Measurements from ENCODE around the gene LGI1. TPM values are rescaled to one million over a fixed set of nuclear protein-coding genes. Genes with fewer than 3 reads are reported as not detected.

Gene LGI1
- 0.26 TPM for polyA plus RNA-seq (2013, experiment 1 of 2; ENCODE audit: insufficient read length)
- 1.3 TPM for polyA plus RNA-seq (2013, experiment 2 of 2; ENCODE audit: insufficient read length)

GRCh38 chr10:93757801-93758507 lies at the start of gene LGI1:
Gene LGI1 (plus strand): TSS chr10:93757936. CDS start chr10:93758145, 209 bp downstream.
- no peak for DNase-seq

GRCh38 chr10:93710333-93710909 lies 47.3 kb upstream of the LGI1 start:
- DNase-seq, result no peak

DNA sequence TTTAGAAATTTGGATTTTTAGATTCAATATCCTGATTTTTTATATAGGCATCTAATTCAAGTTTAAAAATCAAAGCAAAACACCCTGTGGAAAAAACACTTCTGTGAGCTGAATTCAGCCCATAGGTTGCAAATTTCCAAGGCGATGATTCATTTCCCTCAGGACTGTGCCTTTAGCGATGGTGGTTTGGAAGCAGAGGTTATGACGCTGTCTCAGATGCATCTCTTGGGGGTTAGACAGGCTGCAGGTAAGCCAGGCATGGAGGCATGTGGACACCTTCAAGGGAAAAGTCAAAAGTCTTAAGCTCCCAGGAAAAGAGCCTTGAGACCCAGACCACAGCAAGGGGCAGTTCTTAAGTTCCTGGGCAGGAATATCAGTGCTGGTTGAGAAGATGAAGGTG lies 45.8 kb upstream of the LGI1 start:
- DNase-seq, result peak; percentile 2

DNA sequence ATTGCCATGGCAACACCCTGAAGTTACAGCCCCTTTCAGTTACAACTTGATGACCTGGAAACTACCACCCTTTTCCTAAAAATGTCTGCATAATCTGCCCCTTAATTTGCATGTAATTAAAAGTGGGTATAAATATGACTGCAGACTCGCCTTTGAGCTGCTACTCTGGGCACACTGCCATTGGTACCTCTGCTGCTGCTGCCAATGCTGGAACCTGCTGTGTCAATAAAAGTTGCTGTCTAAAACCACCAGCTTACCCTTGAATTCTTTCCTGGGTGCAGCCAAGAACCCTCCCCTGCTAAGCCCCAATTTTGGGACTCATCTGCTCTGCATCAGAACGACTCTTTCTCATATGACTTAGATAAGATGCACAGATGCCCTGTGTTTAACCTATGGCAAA lies 45.1 kb upstream of the LGI1 start:
- DNase-seq, result no peak

GRCh38 chr10:93715345-93715744 lies 42.4 kb upstream of the LGI1 start:
- no peak for DNase-seq

- DNase-seq, result no peak
Measured at GRCh38 chr10:93716766-93717165, 41.0 kb upstream of the LGI1 start.

- no peak for DNase-seq
Measured at GRCh38 chr10:93718937-93719725, 38.6 kb upstream of the LGI1 start.

DNA sequence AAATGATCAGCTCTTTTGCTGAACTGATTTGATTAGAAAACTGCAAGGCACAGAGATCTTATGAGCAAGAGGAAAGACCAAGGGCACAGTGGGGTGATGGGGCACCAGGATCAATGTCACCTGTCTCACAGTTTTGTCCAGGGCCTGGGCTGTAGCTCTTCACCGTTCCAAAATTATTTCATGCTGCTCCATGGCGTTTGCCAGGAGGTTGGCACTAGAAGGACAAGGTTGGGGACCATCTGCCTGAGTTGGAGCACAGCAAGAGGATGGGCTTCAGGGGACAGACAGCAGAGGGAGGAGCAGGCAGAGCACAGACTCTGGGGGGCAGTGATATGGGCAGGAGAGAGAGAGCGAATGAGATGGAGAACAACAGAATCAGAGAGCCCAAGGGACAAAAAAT lies 37.8 kb upstream of the LGI1 start:
- DNase-seq, result no peak

DNA sequence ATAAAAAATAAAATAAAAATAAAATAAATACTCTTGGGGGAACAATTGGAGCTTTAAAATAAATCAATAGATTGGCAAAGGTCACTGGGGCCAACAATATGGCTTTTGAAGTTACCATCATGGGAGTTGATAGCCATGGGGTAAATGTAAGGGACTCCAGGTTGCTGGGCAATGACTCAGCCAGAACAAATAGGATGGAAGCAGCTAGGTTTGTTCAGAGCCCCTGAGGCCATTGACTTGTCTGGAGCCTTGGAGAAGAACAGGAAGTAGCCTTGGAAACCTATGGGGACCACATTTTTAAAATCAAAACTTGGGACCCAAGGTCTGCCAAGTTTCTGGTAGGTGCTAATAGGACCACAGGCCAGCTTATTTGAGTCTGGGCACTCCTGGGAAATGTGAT lies 35.2 kb upstream of the LGI1 start:
- DNase-seq, result no peak

- DNase-seq, result no peak
Measured at GRCh38 chr10:93723153-93723552, 34.6 kb upstream of the LGI1 start.

GRCh38 chr10:93726024-93726423 lies 31.7 kb upstream of the LGI1 start:
- DNase-seq, result no peak

DNA sequence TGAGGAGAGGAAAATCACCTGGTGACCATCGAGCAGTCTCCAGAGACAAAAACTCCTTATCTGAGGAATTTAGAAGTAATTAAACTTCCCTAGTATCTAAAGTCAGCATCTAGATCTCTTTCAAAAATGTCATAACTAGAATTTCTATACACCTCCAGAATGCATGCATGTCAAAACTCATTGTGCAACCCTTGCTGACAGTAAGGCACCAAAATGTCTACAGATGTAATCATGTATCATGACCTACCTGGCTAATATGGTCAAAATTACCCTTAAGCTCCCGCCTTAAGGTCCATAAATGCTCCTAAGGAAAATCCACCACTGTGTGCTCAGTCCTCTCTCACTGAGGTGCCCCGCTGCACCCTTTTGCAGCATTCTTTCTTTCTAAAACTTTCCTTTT lies 16.4 kb upstream of the LGI1 start:
- no peak for DNase-seq

- DNase-seq, result no peak
Measured at GRCh38 chr10:93742633-93743349, 14.9 kb upstream of the LGI1 start.

- DNase-seq, result peak; percentile 42
Measured at GRCh38 chr10:93745408-93746065, 12.2 kb upstream of the LGI1 start.

DNA sequence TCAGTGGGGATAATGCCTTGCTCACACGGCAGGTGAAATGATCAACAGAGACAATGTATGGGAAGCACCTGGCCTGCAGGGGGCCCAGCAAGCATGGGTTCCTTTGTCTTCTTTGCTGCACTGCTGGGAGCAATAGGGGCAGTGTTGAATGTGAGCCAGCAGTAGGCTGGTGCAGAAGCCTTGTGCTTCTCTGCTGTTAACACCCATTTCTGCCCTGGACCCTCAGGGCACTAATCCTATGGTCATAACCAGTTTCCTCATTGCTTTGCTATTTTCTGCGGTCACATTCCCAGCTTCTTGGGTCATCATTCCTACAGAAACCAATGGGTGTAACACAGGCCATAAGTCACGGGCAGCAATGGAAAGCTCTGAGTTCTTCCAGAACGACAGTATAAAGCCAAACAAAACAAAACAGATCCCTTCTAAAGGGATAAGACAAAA lies 10.9 kb upstream of the LGI1 start:
- peak; percentile 96 for DNase-seq

- no peak for DNase-seq
Measured at GRCh38 chr10:93749218-93749799, 8.4 kb upstream of the LGI1 start.

DNA sequence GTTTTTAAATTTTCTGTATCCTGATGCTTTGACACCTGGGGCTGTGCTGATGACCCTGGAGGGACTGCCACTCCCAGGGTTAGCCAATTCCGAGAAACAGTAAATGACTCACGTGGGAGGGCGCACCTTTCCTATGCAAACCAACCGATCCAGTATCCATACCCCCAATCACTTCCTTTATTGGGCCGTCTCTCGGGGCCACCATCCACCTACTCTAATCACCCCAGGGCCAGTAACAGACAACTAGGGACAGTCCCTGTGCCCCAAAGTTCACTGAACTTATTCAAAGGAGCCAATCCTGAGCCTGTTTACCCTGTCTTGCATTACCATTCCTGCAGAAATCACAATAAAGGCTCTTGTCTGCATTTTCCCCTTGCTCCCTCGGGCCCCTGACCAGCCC lies 6.6 kb upstream of the LGI1 start:
- no peak for DNase-seq

DNA sequence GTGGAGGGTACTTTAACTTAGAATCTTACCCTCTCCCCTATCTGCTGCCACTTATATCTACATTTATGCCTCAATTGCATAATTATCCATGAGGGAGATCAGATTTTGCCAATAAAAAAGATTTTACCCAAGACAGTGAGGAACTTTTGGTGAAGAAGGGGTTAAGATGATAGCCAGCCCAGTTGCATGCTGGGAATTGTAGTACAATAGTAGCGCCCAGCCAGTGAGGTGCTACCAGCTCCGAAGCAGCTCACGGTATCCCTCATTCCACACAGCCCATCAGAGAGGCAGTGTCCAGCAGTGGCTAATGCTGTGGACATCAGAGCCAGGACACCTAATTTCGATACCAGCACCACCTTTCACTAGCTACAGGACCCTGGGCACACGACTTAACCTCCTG lies 5.9 kb upstream of the LGI1 start:
- peak; percentile 25 for DNase-seq

DNA sequence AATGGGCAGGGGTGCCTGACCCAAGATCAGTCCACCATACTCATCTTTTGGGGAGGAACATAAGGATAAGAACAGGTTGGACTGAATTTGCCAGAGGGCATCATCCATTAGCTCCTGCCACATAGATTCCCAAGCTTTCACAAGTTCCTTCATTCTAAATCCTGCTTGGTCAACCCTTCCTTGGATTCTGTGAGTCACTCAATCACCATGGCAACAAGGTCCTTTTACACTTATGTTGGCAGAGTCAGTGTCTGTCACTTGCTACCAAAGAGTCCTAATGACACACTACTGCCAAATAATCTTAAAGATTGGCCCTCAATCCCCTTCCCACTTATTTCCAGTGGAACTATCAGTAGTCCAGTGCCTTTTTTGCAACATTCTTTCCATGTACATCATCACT lies 5.0 kb upstream of the LGI1 start:
- peak; percentile 67 for DNase-seq

GRCh38 chr10:93753621-93754250 lies 4.0 kb upstream of the LGI1 start:
- no peak for DNase-seq

DNA sequence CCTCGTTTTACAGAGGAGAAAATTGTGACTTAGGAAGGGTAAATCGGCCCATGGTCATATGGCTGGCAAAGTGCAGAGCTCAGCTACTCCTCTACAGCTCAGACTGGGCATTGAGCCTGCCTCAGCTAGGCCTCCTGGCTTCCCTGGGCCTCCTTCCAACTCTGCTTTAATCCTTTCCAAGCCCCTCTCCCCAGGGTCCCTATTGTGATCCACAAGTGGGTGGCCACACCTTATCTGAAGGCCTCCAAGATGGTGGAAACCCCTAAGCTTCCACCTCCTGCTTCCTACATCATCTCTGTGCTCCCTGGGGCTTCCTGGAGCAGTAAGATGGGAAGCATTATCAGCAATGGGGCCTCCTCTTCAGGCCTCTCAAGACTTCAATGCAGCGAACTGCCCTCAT lies 3.0 kb upstream of the LGI1 start:
- DNase-seq, result no peak
